Adrenal gland (tissue), 5 donors: ENCODE data around the gene CPA5.

ENCODE experiments used
- POLR2A ChIP-seq, 2 donors: fragments of 450-650 bp; IDR thresholded peaks; one replicate each; pipeline ENCODE4 v1.6.1; 2017; ENCODE audit warnings: antibody characterized with exemption in 2 of 2, mild to moderate bottlenecking in 2 of 2, moderate library complexity in 1 of 2
- TF ChIP-seq, protein P1 (sequence below), 6 experiments: fragments of 450-650 bp in 4 of 6; fragments of 200-600 bp in 2 of 6; sonication (generic) in 1 of 6; IDR thresholded peaks; 1 replicate in 5 of 6; 2 replicates in 1 of 6; pipeline versions ENCODE4 v1.5.1 to v1.8.0; 2016 to 2021; ENCODE audit warnings: antibody characterized with exemption in 6 of 6, mild to moderate bottlenecking in 2 of 6, moderate library complexity in 1 of 6
- donor health status: DM: no; HTN: no; CAD: no.

DNA sequence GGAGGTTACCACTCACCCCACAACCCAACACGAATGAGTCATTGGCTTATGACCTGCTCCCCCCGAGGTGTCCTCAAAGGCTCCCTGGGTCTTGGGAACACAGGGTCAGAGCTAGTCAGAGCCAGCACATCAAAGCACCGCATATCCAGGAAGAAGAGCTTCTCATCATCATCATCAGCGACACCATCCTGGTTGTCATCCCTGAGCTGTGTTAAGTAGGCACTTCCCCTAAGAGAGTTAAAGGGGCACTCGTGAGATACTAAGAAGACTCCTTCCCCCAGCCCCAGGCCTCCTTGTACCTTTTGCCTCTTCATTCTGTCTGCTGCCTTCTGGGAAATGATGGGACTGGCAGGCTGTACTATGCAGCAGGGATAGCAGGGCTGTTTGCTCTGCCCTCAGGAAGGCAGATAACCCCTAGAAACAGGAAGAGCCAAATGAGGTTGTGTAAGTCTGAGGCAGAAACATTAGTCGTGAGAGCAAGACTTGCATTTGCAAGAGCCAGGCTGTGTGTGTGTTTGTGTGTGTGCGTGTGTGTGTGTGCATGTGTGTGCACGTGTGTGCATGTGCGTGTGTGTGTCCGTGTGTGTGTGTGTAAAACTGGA lies 24.6 kb downstream of the CPA5 start:
- TF ChIP-seq POLR2A (IDR thresholded peaks at IDR 0.05): no peak
- TF ChIP-seq, protein P1, sequence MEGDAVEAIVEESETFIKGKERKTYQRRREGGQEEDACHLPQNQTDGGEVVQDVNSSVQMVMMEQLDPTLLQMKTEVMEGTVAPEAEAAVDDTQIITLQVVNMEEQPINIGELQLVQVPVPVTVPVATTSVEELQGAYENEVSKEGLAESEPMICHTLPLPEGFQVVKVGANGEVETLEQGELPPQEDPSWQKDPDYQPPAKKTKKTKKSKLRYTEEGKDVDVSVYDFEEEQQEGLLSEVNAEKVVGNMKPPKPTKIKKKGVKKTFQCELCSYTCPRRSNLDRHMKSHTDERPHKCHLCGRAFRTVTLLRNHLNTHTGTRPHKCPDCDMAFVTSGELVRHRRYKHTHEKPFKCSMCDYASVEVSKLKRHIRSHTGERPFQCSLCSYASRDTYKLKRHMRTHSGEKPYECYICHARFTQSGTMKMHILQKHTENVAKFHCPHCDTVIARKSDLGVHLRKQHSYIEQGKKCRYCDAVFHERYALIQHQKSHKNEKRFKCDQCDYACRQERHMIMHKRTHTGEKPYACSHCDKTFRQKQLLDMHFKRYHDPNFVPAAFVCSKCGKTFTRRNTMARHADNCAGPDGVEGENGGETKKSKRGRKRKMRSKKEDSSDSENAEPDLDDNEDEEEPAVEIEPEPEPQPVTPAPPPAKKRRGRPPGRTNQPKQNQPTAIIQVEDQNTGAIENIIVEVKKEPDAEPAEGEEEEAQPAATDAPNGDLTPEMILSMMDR (IDR thresholded peaks at IDR 0.05): no peak
